Measurements from ENCODE around the gene NTN1. TPM values are rescaled to one million over a fixed set of nuclear protein-coding genes. Genes with fewer than 3 reads are reported as not detected.

NTN1 gene
- total RNA-seq, 4 donors from 2014 or later = 5.9 to 11.6 (median 8.5) TPM

- no peak for DNase-seq (ENCODE audit: low spot score in 2 of 2)
- intact Hi-C loops (cut with DNase I; ENCODE audit: low total_unique reads) = no loop called here
Measured at GRCh38 chr17:9219631-9220397, 198.5 kb downstream of the NTN1 start.

GRCh38 chr17:9220398-9221146, 199.3 kb downstream of the NTN1 start:
- 81 to 85% methylated on average over 23 of the region's 23 CpGs for WGBS, 2 donors

More at GRCh38 chr17:9219631-9220397, 198.5 kb downstream of the NTN1 start:
- H3K4me3 ChIP-seq (ENCODE audit: low read depth, poor library complexity, severe bottlenecking) = no peak overlapping the region
- WGBS, 2 donors = 86 to 88% methylated on average over 13 of the region's 13 CpGs
- TF ChIP-seq POLR2A (IDR thresholded peaks at IDR 0.05) (no peak), CTCF (IDR thresholded peaks at IDR 0.05) (no peak)

GRCh38 chr17:9221147-9221921, 200.0 kb downstream of the NTN1 start:
- 89 to 93% methylated on average over 24 to 25 of the region's 25 CpGs for WGBS, 2 donors
- no peak for DNase-seq (ENCODE audit: low spot score in 2 of 2)
- no peak overlapping the region for H3K4me3 ChIP-seq (ENCODE audit: low read depth, poor library complexity, severe bottlenecking)
- no peak for TF ChIP-seq CTCF (IDR thresholded peaks at IDR 0.05)
- TF ChIP-seq POLR2A (IDR thresholded peaks at IDR 0.05) = no peak
- intact Hi-C loops (cut with DNase I; ENCODE audit: low total_unique reads) = no loop called here

More at GRCh38 chr17:9220398-9221146, 199.3 kb downstream of the NTN1 start:
- TF ChIP-seq CTCF (IDR thresholded peaks at IDR 0.05) (no peak), POLR2A (IDR thresholded peaks at IDR 0.05) (no peak)
- H3K4me3 ChIP-seq (ENCODE audit: low read depth, poor library complexity, severe bottlenecking) = no peak overlapping the region
- intact Hi-C loops (cut with DNase I; ENCODE audit: low total_unique reads) = no loop called here
- DNase-seq (ENCODE audit: low spot score in 2 of 2) = no peak

- TF ChIP-seq POLR2A (IDR thresholded peaks at IDR 0.05) = no peak
- no peak for TF ChIP-seq CTCF (IDR thresholded peaks at IDR 0.05)
- WGBS, 2 donors = 93 to 100% methylated on average over 3 to 5 of the region's 5 CpGs
- H3K4me3 ChIP-seq (ENCODE audit: low read depth, poor library complexity, severe bottlenecking) = no peak overlapping the region
- intact Hi-C loops (cut with DNase I; ENCODE audit: low total_unique reads) = no loop called here
- DNase-seq (ENCODE audit: low spot score in 2 of 2) = no peak
Measured at GRCh38 chr17:9221922-9222180, 200.5 kb downstream of the NTN1 start.

- intact Hi-C loops (cut with DNase I; ENCODE audit: low total_unique reads) = no loop called here
- no peak for TF ChIP-seq POLR2A (IDR thresholded peaks at IDR 0.05)
- no peak for TF ChIP-seq CTCF (IDR thresholded peaks at IDR 0.05)
- no peak for DNase-seq (ENCODE audit: low spot score in 2 of 2)
- no peak overlapping the region for H3K4me3 ChIP-seq (ENCODE audit: low read depth, poor library complexity, severe bottlenecking)
- 85 to 88% methylated on average over 8 of the region's 8 CpGs for WGBS, 2 donors
Measured at GRCh38 chr17:9223531-9223930, 202.2 kb downstream of the NTN1 start.
